Measurements from ENCODE around the gene SOX8.

SOX8 gene

GRCh38 chr16:973366-973765 lies 8.2 kb upstream of the SOX8 start:
- DNase-seq (ENCODE audit: low read depth): no peak

GRCh38 chr16:974001-974601 lies 7.5 kb upstream of the SOX8 start:
- no peak for DNase-seq (ENCODE audit: low read depth)

GRCh38 chr16:974611-975261 lies 6.8 kb upstream of the SOX8 start:
- DNase-seq (ENCODE audit: low read depth): no peak

GRCh38 chr16:975291-975690 lies 6.3 kb upstream of the SOX8 start:
- no peak for DNase-seq (ENCODE audit: low read depth)

- DNase-seq (ENCODE audit: low read depth): no peak
Observed at GRCh38 chr16:976389-976931, 5.1 kb upstream of the SOX8 start.

GRCh38 chr16:977081-977701 lies 4.4 kb upstream of the SOX8 start:
- no peak for DNase-seq (ENCODE audit: low read depth)

GRCh38 chr16:977896-978295 lies 3.7 kb upstream of the SOX8 start:
- DNase-seq (ENCODE audit: low read depth): no peak

GRCh38 chr16:978403-978802 lies 3.2 kb upstream of the SOX8 start:
- no peak for DNase-seq (ENCODE audit: low read depth)

- no peak for DNase-seq (ENCODE audit: low read depth)
Observed at GRCh38 chr16:979147-979546, 2.4 kb upstream of the SOX8 start.

GRCh38 chr16:979859-980594 lies 1.5 kb upstream of the SOX8 start:
- DNase-seq (ENCODE audit: low read depth): no peak

- no peak for DNase-seq (ENCODE audit: low read depth)
Observed at GRCh38 chr16:980595-980854, 1.0 kb upstream of the SOX8 start.

- no peak for DNase-seq (ENCODE audit: low read depth)
Observed at GRCh38 chr16:982145-983043, 824 bp downstream of the SOX8 start.

- DNase-seq (ENCODE audit: low read depth): no peak
Observed at GRCh38 chr16:983044-984030, 1.8 kb downstream of the SOX8 start.

GRCh38 chr16:984121-984694 lies 2.6 kb downstream of the SOX8 start:
- no peak for DNase-seq (ENCODE audit: low read depth)

GRCh38 chr16:984736-985636 lies 3.4 kb downstream of the SOX8 start:
- DNase-seq (ENCODE audit: low read depth): no peak

GRCh38 chr16:985646-986400 lies 4.3 kb downstream of the SOX8 start:
- DNase-seq (ENCODE audit: low read depth): no peak

- DNase-seq (ENCODE audit: low read depth): no peak
Observed at GRCh38 chr16:986411-986810, 4.8 kb downstream of the SOX8 start.

GRCh38 chr16:986925-987582 lies 5.5 kb downstream of the SOX8 start:
- DNase-seq (ENCODE audit: low read depth): no peak

Measured in T follicular helper cell (primary cell).